Liver (tissue), 9 donors: ENCODE measurements around the gene CMTM5. TPM values are rescaled to one million over a fixed set of nuclear protein-coding genes. Genes with fewer than 3 reads are reported as not detected.

ENCODE experiments used
- DNase-seq: peaks from one replicate; pipeline ENCODE4 v3.0.0-alpha.2; 2017; ENCODE audit warnings: low spot score
- H3K27ac ChIP-seq, 2 donors: one replicate each; pipeline ENCODE4 v1.7.0; 2013; ENCODE audit warnings: inconsistent platforms in 2 of 2, low read length in 2 of 2, control low read depth in 1 of 2, low read depth in 1 of 2, mild to moderate bottlenecking in 1 of 2
- H3K27me3 ChIP-seq, 4 donors: one replicate each; pipeline versions ENCODE4 v1.6.1 to v1.7.0; 2013; ENCODE audit warnings: low read length in 3 of 4, inconsistent platforms in 1 of 4, mild to moderate bottlenecking in 1 of 4, moderate library complexity in 1 of 4; ENCODE audit not compliant: control insufficient read depth in 4 of 4, insufficient read depth in 4 of 4
- H3K36me3 ChIP-seq, 4 donors: one replicate each; pipeline versions ENCODE4 v1.6.1 to v1.7.0; 2013; ENCODE audit warnings: low read length in 3 of 4, mild to moderate bottlenecking in 3 of 4, low read depth in 1 of 4, moderate library complexity in 1 of 4; ENCODE audit not compliant: control insufficient read depth in 4 of 4, insufficient read depth in 3 of 4
- H3K4me1 ChIP-seq, 4 donors: one replicate each; pipeline versions ENCODE4 v1.6.1 to v1.7.0; 2013; ENCODE audit warnings: low read length in 3 of 4, mild to moderate bottlenecking in 3 of 4, moderate library complexity in 1 of 4; ENCODE audit not compliant: control insufficient read depth in 4 of 4, insufficient read depth in 4 of 4
- H3K4me3 ChIP-seq, 3 donors: one replicate each; pipeline versions ENCODE4 v1.6.1 to v1.7.0; 2013; ENCODE audit warnings: low read length in 3 of 3, control low read depth in 1 of 3, low read depth in 1 of 3, mild to moderate bottlenecking in 1 of 3
- H3K9ac ChIP-seq, 2 donors: one replicate each; pipeline ENCODE4 v1.7.0; 2013; ENCODE audit warnings: low read length in 2 of 2, mild to moderate bottlenecking in 2 of 2, moderate library complexity in 2 of 2, control low read depth in 1 of 2, low read depth in 1 of 2
- H3K9me3 ChIP-seq, 4 donors: one replicate each; pipeline versions ENCODE4 v1.6.1 to v1.7.0; 2013; ENCODE audit warnings: low read length in 3 of 4; ENCODE audit not compliant: control insufficient read depth in 4 of 4
- ATF3 ChIP-seq: IDR thresholded peaks from 2 replicates; pipeline ENCODE4 v1.6.1; 2016; ENCODE audit warnings: antibody characterized with exemption
- CTCF ChIP-seq: fragments of 150-350 bp; IDR thresholded peaks from 2 replicates; pipeline ENCODE4 v1.5.1; 2017; ENCODE audit warnings: improper control_type of control experiment, low read depth, low read length; ENCODE audit not compliant: missing input control
- EGR1 ChIP-seq, 2 donors: IDR thresholded peaks; 2 replicates each; pipeline ENCODE4 v1.6.1; 2016 to 2018; ENCODE audit warnings: antibody characterized with exemption in 2 of 2, low read depth in 2 of 2
- FOXA1 ChIP-seq: IDR thresholded peaks from 2 replicates; pipeline ENCODE4 v1.6.1; 2016; ENCODE audit warnings: antibody characterized with exemption
- FOXA2 ChIP-seq: IDR thresholded peaks from 2 replicates; pipeline ENCODE4 v1.6.1; 2016; ENCODE audit warnings: antibody characterized with exemption
- GABPA ChIP-seq, 2 donors: IDR thresholded peaks in 1 of 2; conservative IDR thresholded peaks in 1 of 2; 2 replicates each; pipeline ENCODE4 v1.6.1; 2016; ENCODE audit warnings: antibody characterized with exemption in 2 of 2, mild to moderate bottlenecking in 1 of 2, moderate library complexity in 1 of 2
- HNF4A ChIP-seq, 2 donors: conservative IDR thresholded peaks; 2 replicates each; pipeline ENCODE4 v1.6.1; 2016; ENCODE audit warnings: antibody characterized with exemption in 2 of 2, mild to moderate bottlenecking in 2 of 2
- HNF4G ChIP-seq: IDR thresholded peaks from 2 replicates; pipeline ENCODE4 v1.6.1; 2016; ENCODE audit warnings: antibody characterized with exemption
- JUND ChIP-seq, 2 donors: IDR thresholded peaks; 2 replicates each; pipeline ENCODE4 v1.6.1; 2016; ENCODE audit warnings: antibody characterized with exemption in 2 of 2
- MAX ChIP-seq: IDR thresholded peaks from 2 replicates; pipeline ENCODE4 v1.6.1; 2016; ENCODE audit warnings: antibody characterized with exemption
- NR2F2 ChIP-seq: IDR thresholded peaks from 2 replicates; pipeline ENCODE4 v1.6.1; 2016; ENCODE audit warnings: antibody characterized with exemption
- RAD21 ChIP-seq, 2 donors: IDR thresholded peaks; 2 replicates each; pipeline ENCODE4 v1.6.1; 2016; ENCODE audit warnings: antibody characterized with exemption in 2 of 2, mild to moderate bottlenecking in 2 of 2
- RXRA ChIP-seq, 2 donors: IDR thresholded peaks; 2 replicates each; pipeline ENCODE4 v1.6.1; 2017 to 2018; ENCODE audit warnings: antibody characterized with exemption in 2 of 2, mild to moderate bottlenecking in 1 of 2
- SP1 ChIP-seq: IDR thresholded peaks from 2 replicates; pipeline ENCODE4 v1.6.1; 2018; ENCODE audit warnings: antibody characterized with exemption, mild to moderate bottlenecking
- TAF1 ChIP-seq: conservative IDR thresholded peaks from 2 replicates; pipeline ENCODE4 v1.6.1; 2016; ENCODE audit warnings: antibody characterized with exemption, mild to moderate bottlenecking
- YY1 ChIP-seq: IDR thresholded peaks from 2 replicates; pipeline ENCODE4 v1.6.1; 2016; ENCODE audit warnings: antibody characterized with exemption, mild to moderate bottlenecking
- WGBS: extraction: QIAGEN DNeasy Blood & Tissue Kit; methylation state at CpG from one replicate; pipeline ENCODE4 v1.1.7; 2013; 5-methylcytosine and 5-hydroxymethylcytosine counted together
- polyA plus RNA-seq, 2 donors: library from polyadenylated mRNA; stranded (reverse) in 1 of 2; unstranded in 1 of 2; fragments of 200-250 nt in 1 of 2; fragments of >200 nt in 1 of 2; fragmentation: Nextera tagmentation in 1 of 2; extraction: Ambion mirVana in 1 of 2; gene quantifications; one replicate each; pipeline versions ENCODE4 v1.2.1 to v1.2.3, GENCODE V29; 2013 to 2015
- total RNA-seq, 2 donors: library from RNA; depleted of rRNA; stranded (reverse); fragments of >200 nt; gene quantifications; one replicate each; pipeline ENCODE4 v1.2.3, GENCODE V29; 2014
- TF ChIP-seq, protein P1 (sequence below): IDR thresholded peaks from 2 replicates; pipeline ENCODE4 v1.6.1; 2016; ENCODE audit warnings: antibody characterized with exemption
- donor health status: healthy.
- donor health status: healthy.
- donor health status: healthy.
- donor health status: healthy.
- donor health status: healthy.

The CMTM5 gene
- total and polyA plus RNA-seq, 4 donors: 0.22 to 5.5 TPM; not detected in 2

DNA sequence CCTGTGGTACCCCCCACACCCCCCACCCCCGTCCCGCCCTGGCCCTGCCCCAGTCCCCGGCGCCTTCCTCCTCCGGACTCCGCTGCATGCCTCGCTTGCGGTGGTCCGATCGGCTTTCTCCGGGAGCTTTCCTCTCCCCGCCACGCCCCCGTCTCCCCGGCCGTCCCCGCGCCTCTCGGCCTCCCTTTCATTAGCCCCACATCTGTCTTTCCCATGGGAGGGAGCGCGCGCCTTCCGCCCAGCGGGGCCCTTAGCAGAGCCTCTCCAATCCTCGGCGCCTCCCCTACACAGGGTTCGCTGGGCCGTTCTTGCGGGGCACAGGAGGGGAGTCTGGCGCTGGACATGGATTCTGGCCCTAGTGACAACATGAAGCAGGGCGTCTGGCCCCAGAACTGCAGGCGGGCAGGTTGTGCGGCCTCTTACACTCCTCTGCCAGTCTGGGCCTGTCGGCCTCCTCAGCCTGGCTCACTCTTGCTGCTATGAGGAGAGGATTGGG lies 10.4 kb upstream of the CMTM5 start:
- no peak overlapping the region for H3K9ac ChIP-seq
- H3K4me1 ChIP-seq: peaks cover 2 to 12% (median 9%) of the 10 kb centered on the region in 4 donors
- H3K27me3 ChIP-seq: peaks cover 0 to 8% (median 6%) of the 10 kb centered on the region in 4 donors
- H3K27ac ChIP-seq: peak overlapping the region; percentile 25 to 52
- WGBS: 30% methylated on average over 34 of the region's 34 CpGs
- DNase-seq: no peak
- H3K9me3 ChIP-seq: no peaks in the 10 kb centered on the region
- H3K4me3 ChIP-seq: peak overlapping the region in 1 of 3 donors; percentile 37
- no peak for TF ChIP-seq HNF4G
- TF ChIP-seq RXRA (IDR thresholded peaks at IDR 0.05): no peak
- no peak for TF ChIP-seq HNF4A (conservative IDR thresholded peaks at IDR 0.05)
- TF ChIP-seq MAX: no peak
- TF ChIP-seq FOXA1: no peak
- no peak for TF ChIP-seq RAD21 (IDR thresholded peaks at IDR 0.05)
- TF ChIP-seq NR2F2: no peak
- no peaks in the 10 kb centered on the region for H3K36me3 ChIP-seq

GRCh38 chr14:23370221-23370620 lies 6.6 kb upstream of the CMTM5 start:
- Histone ChIP-seq H3K27ac (no peak overlapping the region), H3K9ac (no peak overlapping the region), H3K36me3 (no peaks in the 10 kb centered on the region), H3K4me1 (peaks cover 0 to 8% (median 6%) of the 10 kb centered on the region in 4 donors), H3K9me3 (no peaks in the 10 kb centered on the region), H3K27me3 (peaks cover 0 to 2% (median 0%) of the 10 kb centered on the region in 4 donors), H3K4me3 (no peak overlapping the region)
- no peak for TF ChIP-seq CTCF
- no peak for TF ChIP-seq FOXA1
- TF ChIP-seq RAD21 (IDR thresholded peaks at IDR 0.05): no peak
- TF ChIP-seq TAF1: no peak
- TF ChIP-seq, protein P1, sequence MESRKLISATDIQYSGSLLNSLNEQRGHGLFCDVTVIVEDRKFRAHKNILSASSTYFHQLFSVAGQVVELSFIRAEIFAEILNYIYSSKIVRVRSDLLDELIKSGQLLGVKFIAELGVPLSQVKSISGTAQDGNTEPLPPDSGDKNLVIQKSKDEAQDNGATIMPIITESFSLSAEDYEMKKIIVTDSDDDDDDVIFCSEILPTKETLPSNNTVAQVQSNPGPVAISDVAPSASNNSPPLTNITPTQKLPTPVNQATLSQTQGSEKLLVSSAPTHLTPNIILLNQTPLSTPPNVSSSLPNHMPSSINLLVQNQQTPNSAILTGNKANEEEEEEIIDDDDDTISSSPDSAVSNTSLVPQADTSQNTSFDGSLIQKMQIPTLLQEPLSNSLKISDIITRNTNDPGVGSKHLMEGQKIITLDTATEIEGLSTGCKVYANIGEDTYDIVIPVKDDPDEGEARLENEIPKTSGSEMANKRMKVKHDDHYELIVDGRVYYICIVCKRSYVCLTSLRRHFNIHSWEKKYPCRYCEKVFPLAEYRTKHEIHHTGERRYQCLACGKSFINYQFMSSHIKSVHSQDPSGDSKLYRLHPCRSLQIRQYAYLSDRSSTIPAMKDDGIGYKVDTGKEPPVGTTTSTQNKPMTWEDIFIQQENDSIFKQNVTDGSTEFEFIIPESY: no peak
- no peak for TF ChIP-seq HNF4A (conservative IDR thresholded peaks at IDR 0.05)
- TF ChIP-seq YY1: no peak
- no peak for TF ChIP-seq HNF4G
- no peak for TF ChIP-seq SP1
- TF ChIP-seq ATF3: no peak
- TF ChIP-seq NR2F2: no peak
- TF ChIP-seq FOXA2: no peak
- TF ChIP-seq EGR1 (IDR thresholded peaks at IDR 0.05; ENCODE audit: low read depth in 2 of 2): no peak
- no peak for TF ChIP-seq JUND (IDR thresholded peaks at IDR 0.05)
- no peak for TF ChIP-seq GABPA (IDR thresholded peaks at IDR 0.05 in 1 of 2, conservative IDR thresholded peaks at IDR 0.05 in 1 of 2)
- TF ChIP-seq MAX: no peak
- 53% methylated on average over 1 of the region's 1 CpG for WGBS
- no peak for DNase-seq
